ENCODE results near the gene CTTNBP2.

The CTTNBP2 gene

DNA sequence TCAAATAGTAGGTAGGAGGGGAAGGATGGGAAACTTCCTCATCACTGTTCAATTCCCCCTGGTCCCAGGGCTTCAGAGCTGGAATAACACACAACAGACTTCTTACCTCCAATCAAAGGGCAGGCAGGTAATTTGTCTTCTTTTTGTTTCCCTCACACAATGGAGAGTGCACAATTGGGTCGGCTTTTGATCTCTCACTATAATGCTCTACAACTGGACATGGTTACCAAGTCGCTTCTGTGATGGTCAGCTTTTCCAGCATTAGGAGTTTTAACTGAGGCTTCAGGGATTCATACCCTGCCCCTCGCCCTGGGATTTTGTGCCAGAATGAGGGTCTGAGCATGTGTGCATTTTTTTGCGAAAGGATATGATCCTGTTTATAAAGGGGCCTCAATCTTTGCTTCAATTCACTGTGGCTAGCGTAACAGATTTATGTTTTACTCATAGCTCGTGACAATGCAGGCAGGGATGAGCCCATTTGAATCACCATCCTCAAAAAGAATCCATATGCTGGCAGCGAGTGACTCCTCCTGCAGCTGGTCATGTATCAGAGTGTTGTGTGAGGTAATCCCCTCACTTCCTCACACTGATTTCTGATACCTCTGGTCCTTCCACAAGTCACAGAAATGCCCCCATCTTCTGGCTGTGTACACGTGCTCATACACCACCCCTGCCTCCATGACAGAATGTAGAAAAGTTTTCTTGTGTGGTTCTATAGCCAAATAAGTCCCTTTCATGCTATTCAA lies 189.6 kb downstream of the CTTNBP2 start:
- no peak for DNase-seq (ENCODE audit: low spot score)

DNA sequence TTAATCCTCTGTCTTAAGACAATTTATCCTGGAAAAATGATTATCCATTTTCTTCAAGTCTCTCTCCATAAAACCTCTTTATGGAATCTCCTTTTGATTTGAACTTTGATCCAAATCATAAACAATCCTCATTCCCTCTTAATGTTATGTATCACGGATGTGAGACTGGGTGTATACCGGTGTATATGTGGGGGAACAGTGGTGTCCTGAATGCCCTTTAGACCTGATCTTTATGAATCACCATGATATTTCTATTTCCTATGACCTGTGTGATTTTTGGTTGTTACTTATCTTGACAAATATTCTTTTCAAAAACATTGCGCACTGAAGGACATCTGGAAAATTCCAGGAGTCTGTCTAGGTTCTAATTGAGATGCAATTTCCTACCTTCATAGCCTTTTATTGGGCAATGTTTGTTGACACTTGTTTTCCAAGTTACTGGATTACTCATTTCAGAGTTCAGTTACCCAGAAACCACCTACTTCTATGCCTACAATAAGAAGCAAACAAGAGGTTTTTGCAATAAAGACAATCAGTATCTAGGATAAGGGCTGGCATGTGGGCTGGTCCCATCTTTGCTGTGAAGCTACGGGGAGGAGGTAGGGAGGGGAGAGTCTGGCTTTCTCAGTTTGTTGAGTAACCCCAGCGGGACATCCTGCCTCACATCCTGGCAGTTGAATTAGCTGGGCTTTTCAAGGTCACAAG lies 190.4 kb downstream of the CTTNBP2 start:
- DNase-seq (ENCODE audit: low spot score), result no peak

DNA sequence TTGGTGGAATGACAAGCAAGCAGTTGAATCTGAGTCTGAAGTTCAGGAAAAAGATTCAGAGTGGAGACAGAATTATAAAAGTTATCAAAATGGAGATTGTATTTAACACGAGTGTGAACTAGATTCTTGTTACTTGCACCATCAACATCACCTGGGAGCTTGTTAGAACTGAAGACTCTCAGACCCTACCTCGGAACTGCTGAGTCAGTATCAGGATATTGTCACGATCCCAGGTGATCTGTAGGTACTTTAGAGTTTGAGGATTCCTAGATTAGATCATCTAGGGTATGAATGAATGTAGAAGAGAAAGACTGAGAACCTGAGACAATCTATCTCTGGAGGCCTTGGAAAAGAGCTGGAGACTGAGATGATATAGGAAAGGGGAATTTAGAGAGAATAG lies 194.1 kb downstream of the CTTNBP2 start:
- DNase-seq (ENCODE audit: low spot score), result no peak

DNA sequence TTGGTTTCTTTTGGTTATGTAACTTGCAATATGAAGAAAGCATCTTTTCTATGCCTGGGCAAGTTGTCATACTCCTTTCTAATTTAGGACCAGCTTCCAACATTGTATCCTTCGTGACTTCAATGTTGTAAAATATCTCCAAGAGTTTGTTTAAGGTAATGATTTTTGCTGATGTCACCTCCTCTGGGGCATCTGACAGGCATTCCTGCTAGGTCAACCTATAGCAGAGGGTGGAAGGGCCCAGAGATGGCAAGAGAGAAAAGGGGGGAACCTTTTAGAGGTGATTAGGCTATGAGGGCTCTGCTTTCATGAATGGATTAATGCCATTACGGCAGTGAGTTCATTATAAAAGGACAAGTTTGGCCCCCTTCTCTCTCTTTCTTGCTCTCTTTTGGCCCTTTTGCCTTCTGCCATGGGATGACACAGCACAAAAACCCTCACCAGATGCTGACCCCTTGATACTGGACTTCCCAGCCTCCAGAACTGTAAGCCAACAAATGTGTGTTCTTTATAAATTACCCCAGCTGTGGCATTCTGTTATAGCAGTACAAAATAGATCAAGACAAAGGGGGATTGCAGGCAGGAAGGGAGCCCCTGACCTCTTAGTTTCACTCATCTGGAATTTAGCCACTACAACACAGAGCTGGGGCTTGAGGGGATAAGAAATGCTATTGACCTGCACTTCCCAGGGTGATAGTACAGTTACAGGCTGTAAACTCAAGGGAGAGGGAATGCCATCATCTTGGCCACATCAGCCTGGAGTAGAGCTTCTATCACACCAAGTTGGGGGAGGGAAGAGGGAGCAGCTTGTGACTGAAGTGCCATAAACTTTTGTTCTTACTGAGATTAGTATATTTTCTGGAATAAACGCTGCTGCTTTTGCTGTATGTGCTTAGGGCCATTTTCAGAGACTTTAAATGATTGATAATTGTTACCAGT lies 197.5 kb downstream of the CTTNBP2 start:
- no peak for DNase-seq (ENCODE audit: low spot score)

DNA sequence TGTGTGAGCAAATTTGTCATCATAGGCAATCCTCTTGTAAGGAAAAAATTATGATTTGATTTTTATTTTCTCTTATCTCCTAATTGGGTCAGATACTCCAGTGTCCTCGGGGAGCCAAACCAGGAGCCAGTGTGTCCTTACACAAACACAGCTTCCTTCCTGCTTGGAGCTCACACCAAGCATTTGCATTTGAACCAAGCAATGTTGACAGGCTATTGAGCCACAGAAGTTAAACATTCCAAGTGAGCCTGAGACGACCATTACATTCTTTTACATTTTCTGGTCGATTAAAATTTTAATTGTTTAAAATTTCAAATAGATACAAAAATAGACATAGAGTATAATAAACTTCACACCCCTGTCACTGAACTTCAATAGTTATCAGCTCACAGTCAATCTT lies 198.6 kb downstream of the CTTNBP2 start:
- no peak for DNase-seq (ENCODE audit: low spot score)

DNA sequence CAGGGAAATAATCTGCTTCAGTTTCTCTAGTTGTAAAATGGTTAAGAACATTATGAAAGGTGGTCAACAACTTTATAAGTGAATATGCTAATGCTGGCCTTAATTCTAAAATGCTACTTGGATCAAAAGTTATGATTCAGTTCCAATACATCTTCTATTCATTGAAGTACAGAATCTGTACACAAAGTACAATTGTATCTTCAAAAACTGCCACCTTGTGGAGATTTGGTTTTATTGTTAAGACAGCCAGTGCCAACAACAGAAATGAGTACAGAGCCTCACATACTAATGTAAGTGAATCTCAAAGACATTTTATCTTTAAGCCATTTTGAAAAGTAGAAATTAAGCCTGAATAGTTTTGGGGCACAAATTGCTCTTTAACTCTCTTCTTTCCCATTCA lies 199.4 kb downstream of the CTTNBP2 start:
- DNase-seq (ENCODE audit: low spot score), result no peak

DNA sequence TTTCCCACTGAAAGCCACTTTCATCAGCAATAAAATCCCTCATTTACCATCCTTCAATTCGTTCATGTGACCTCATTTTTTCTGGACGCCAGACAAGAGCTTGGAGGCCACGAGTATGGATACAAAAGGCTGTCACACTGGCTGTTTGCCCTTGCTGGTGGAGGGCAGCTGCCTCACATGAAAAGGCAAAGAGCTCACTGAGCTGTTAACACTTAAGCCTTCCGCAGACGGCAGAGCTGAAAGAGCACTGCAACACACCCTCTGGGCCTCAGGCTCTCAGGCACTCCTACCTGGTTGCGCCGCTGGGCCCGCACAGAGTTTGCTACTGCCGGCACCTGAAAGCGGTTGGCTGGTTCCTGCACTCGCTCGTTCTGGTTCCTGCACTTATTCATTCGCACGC lies 199.9 kb downstream of the CTTNBP2 start:
- DNase-seq (ENCODE audit: low spot score), result no peak

DNA sequence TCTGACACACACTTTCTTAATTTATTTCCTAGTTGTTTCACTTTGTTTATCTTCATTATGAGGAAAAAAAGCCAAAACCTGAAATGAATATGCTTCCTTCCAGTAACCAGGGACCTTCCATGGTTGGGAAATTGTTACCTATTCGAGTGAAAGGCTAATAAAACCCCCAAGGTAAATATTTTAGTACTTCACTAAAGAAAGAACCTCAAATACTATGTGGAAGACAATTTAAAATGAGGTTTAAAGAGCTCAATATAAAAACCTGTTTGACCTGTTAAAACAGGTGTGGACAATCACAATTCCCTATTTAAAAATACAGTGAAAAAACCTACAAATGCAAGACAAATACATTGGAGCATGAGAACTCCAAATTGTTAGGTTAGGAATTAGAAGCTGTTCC lies 200.8 kb downstream of the CTTNBP2 start:
- no peak for DNase-seq (ENCODE audit: low spot score)

DNA sequence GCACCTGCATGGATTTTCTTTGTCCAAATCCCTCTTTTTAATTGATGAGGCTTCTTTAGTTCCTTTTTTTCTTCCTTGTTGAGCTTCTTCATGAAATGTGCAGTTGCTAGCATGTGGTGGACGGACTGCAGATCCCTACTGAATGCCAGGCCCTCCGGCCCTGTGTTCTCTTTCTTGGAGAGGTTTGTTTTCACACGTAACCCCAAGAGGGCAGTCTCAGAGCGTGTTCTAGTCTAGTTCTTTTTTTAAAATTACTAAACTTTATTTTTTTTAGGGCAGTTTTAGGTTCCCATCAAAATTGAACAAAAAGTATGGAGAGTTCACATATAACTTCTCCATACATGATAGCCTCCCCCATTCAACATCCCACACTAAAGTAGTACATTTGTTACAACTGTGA lies 203.4 kb downstream of the CTTNBP2 start:
- no peak for DNase-seq (ENCODE audit: low spot score)

DNA sequence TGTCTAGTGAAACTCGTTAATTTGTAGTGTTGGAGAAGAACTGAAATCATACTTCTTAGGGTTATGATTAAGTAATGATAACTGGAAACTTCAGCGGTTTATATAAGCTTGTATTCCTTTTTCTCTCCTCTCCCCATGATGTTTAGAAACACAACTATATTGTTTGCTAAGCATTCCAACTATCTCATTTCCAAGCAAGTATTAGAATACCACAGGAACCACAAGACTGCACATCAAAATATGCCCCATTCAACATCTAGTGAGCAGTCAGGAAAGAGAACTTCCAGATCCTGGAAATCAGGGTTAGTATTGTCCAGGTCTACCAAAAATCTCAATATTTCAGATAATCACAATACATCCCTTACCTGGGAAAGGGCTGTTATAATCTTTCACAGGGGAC lies 205.8 kb downstream of the CTTNBP2 start:
- no peak for DNase-seq (ENCODE audit: low spot score)

DNA sequence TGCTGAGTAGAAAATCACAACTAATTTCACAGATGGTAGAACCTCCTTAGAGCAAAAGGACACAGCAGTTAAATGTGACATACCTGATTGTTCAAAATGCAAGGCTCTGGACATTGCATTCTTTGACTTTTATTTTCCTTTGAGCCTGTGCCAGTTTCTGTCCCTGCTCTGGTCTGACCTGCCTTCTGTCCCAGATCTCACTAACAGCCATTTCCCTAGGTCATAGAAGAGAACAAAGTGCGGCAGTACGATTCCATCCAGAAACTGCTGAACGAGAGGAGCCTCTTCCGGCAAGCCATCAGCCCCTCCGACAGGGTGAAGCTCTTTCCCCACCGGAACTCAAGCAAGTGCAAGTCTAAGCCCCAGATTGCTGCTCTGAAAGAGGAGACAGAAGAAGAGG lies 206.6 kb downstream of the CTTNBP2 start:
- DNase-seq (ENCODE audit: low spot score), result no peak

DNA sequence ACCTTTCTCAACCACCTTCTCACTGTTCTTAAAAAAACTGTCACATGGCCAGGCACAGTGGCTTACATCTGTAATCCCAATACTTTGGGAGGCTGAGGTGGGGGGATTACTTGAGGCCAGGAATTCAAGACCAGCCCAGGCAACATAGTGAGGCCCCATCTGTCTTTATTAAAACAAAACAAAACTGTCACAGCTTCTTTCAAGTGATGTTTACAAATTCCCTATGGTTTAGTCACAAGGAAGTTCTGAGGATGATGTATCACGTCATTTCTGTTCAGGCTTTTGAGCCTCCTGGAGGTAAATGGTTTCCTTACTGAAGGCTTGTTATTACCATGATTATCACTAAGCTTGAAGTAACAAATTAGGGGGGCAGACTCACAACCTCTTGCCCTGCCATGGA lies 207.2 kb downstream of the CTTNBP2 start:
- no peak for DNase-seq (ENCODE audit: low spot score)

DNA sequence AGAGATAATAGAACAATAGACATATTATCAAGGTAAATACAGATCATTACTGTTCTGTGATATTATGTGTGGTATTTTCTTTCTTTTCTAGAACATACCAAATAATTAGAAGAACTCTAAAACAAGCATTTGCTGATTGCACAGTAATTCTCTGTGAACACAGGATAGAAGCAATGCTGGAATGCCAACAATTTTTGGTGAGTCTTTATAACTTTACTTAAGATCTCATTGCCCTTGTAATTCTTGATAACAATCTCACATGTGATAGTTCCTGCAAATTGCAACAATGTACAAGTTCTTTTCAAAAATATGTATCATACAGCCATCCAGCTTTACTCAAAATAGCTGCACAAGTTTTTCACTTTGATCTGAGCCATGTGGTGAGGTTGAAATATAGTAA lies 207.9 kb downstream of the CTTNBP2 start:
- DNase-seq (ENCODE audit: low spot score), result no peak

DNA sequence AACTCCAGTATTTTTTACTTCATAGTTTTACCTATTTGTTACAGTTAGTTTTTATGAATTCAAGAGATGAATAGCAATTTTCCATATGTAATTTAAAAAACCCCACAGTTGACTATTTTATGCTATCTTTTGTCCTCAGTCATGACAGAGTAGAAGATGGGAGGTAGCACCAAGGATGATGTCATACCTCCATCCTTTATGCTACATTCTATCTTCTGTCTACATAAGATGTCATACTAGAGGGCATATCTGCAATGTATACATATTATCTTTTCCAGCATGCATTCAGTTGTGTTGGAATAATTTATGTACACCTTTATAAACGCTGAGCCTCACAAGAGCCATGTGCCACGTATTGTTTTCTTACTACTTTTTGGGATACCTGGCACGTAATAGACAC lies 209.2 kb downstream of the CTTNBP2 start:
- no peak for DNase-seq (ENCODE audit: low spot score)

DNA sequence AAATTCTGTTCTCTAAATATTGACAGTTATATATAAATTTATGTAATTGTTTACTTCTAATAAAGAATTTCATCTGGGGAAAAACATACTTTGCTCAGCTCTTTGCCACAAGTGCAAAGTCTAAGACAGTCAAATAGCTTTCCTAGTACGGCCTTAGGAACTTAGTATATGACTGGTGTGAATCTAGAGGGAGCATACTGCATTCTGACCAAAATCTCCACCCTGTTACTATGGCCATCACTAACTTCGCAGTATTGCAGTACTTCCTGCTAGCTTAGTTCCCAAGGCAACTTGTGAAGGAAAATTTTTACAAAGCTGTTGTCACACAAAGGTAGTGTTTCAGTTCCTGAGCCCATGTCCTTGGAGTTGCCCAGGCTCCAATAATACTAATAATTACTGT lies 211.9 kb downstream of the CTTNBP2 start:
- DNase-seq (ENCODE audit: low spot score), result no peak

Data from hematopoietic multipotent progenitor cell treated with erythropoietin and hydrocortisone succinate and interleukin-3 and kit ligand, for 15 days (in vitro differentiated cells).